HepG2 (cell line): ENCODE measurements around the gene TFDP1. TPM values are rescaled to one million over a fixed set of nuclear protein-coding genes. Genes with fewer than 3 reads are reported as not detected.

Experiments
- ATAC-seq: fragments of 200-7000 bp; cut with Tn5 transposase; 3 replicates; pipeline ENCODE4 v1.9.1; 2020; ENCODE audit warnings: mild to moderate bottlenecking, moderate library complexity
- BruUV-seq: library from RNA; stranded (reverse); fragments of 400-500 nt; replicated peaks from 2 replicates; lab custom pipeline; 2021; lab: Mats Ljungman, UMichigan
- CTCF ChIA-PET: fragments of 300-600 bp; formaldehyde crosslinking; extraction: SDS; loops from one replicate; lab custom pipeline; 2021; ENCODE audit warnings: low total read pairs, inconsistent platforms, low intra/inter-chr PET ratio; lab: Yijun Ruan, JAX
- POLR2A ChIA-PET: fragments of 350-600 bp; sonication (Branson Sonifier 250); formaldehyde crosslinking; loops from one replicate; lab custom pipeline; 2020; ENCODE audit warnings: antibody characterized with exemption, inconsistent platforms; lab: Yijun Ruan, JAX
- DNase-seq: peaks from one replicate; pipeline ENCODE4 v3.0.0-alpha.2; 2015; ENCODE audit warnings: low spot score
- FAIRE-seq: peaks from 3 replicates; lab custom pipeline; 2011; peaks lifted over from hg19 to GRCh38; lab: Jason Lieb, UNC
- H2AFZ ChIP-seq: one replicate; pipeline ENCODE4 v1.6.1; 2011; ENCODE audit warnings: low read length, inconsistent platforms
- H3K27ac ChIP-seq: fragments of 300-600 bp; 3 replicates; pipeline ENCODE4 v1.8.0; 2011; ENCODE audit warnings: mixed run types, mild to moderate bottlenecking, mixed read lengths, low read length, inconsistent platforms; ENCODE audit not compliant: insufficient read depth; ENCODE audit errors: extremely low read length
- H3K27me3 ChIP-seq, 2 experiments: fragments of 200-600 bp in 1 of 2; 2 replicates in 1 of 2; 3 replicates in 1 of 2; pipeline versions ENCODE4 v1.6.0 to v1.8.0; 2011; ENCODE audit warnings: low read length in 2 of 2, mild to moderate bottlenecking in 2 of 2, moderate library complexity in 2 of 2, inconsistent platforms in 1 of 2; ENCODE audit not compliant: insufficient read depth in 2 of 2, control insufficient read depth in 1 of 2
- H3K36me3 ChIP-seq, 2 experiments: fragments of 200-600 bp in 1 of 2; replicated peaks in 1 of 2; 2 replicates in 1 of 2; 3 replicates in 1 of 2; pipeline versions ENCODE4 v1.5.1 to v1.8.0; 2011; ENCODE audit warnings: low read length in 2 of 2, inconsistent platforms in 1 of 2; ENCODE audit not compliant: insufficient read depth in 2 of 2, control insufficient read depth in 1 of 2
- H3K4me1 ChIP-seq: 2 replicates; pipeline ENCODE4 v1.5.1; 2012; ENCODE audit warnings: low read length, inconsistent platforms; ENCODE audit not compliant: insufficient read depth
- H3K4me2 ChIP-seq: 2 replicates; pipeline ENCODE4 v1.6.0; 2011; ENCODE audit warnings: low read depth, low read length, inconsistent platforms
- H3K4me3 ChIP-seq, 3 experiments: fragments of 200-600 bp in 1 of 3; sonication (generic), shearing (Covaris generic) in 1 of 3; replicated peaks in 1 of 3; 2 replicates each; pipeline ENCODE4 v1.5.1; 2011 to 2016; ENCODE audit warnings: low read length in 3 of 3, inconsistent platforms in 2 of 3, low read depth in 2 of 3, mild to moderate bottlenecking in 2 of 3, control low read depth in 1 of 3, mixed read lengths in 1 of 3; ENCODE audit not compliant: insufficient read depth in 1 of 3
- H3K79me2 ChIP-seq: one replicate; pipeline ENCODE4 v1.6.1; 2011; ENCODE audit warnings: low read length, inconsistent platforms; ENCODE audit not compliant: insufficient read depth
- H3K9ac ChIP-seq: 2 replicates; pipeline ENCODE4 v1.6.0; 2011; ENCODE audit warnings: mild to moderate bottlenecking, low read depth, low read length, inconsistent platforms; ENCODE audit not compliant: insufficient read depth
- H3K9me3 ChIP-seq: 2 replicates; pipeline ENCODE4 v1.5.1; 2012; ENCODE audit warnings: mild to moderate bottlenecking, low read length
- H4K20me1 ChIP-seq: 2 replicates; pipeline ENCODE4 v1.6.0; 2011; ENCODE audit warnings: inconsistent platforms, mild to moderate bottlenecking, low read length, moderate library complexity; ENCODE audit not compliant: insufficient read depth
- CREM ChIP-seq, 2 experiments: sonication (generic) in 1 of 2; formaldehyde crosslinking in 1 of 2; IDR thresholded peaks; 2 replicates each; pipeline versions ENCODE4 v1.4.0 to v1.6.1; 2016 to 2020; ENCODE audit warnings: antibody characterized with exemption in 1 of 2, mild to moderate bottlenecking in 1 of 2, missing genetic modification reagents in 1 of 2
- NFIB ChIP-seq: sonication (generic); formaldehyde crosslinking; IDR thresholded peaks from 2 replicates; pipeline ENCODE4 v1.9.0; 2021; ENCODE audit warnings: missing genetic modification reagents, mild to moderate bottlenecking, borderline replicate concordance
- SIX1 ChIP-seq: sonication (generic); formaldehyde crosslinking; IDR thresholded peaks from 2 replicates; pipeline ENCODE4 v1.4.0; 2020; ENCODE audit warnings: missing genetic modification reagents, borderline replicate concordance
- ZBTB40 ChIP-seq, 2 experiments: fragments of 450-650 bp in 1 of 2; sonication (generic) in 1 of 2; formaldehyde crosslinking in 1 of 2; IDR thresholded peaks; 2 replicates each; pipeline versions ENCODE4 v1.6.1 to v1.8.0; 2016 to 2022; ENCODE audit warnings: antibody characterized with exemption in 1 of 2, mild to moderate bottlenecking in 1 of 2, missing genetic modification reagents in 1 of 2
- ZNF564 ChIP-seq: sonication (generic); formaldehyde crosslinking; IDR thresholded peaks from 2 replicates; pipeline ENCODE4 v1.8.1; 2023; ENCODE audit warnings: mild to moderate bottlenecking, missing genetic modification reagents
- ZNF841 ChIP-seq: sonication (generic); formaldehyde crosslinking; IDR thresholded peaks from 2 replicates; pipeline ENCODE4 v1.8.1; 2023; ENCODE audit warnings: missing genetic modification reagents, borderline replicate concordance
- WGBS: methylation state at CpG from one replicate; pipeline ENCODE4 v1.1.6; 2017; ENCODE audit warnings: low lambda C conversion rate; 5-methylcytosine and 5-hydroxymethylcytosine counted together
- in situ Hi-C: cut with HindIII; loops from 2 replicates; pipeline ENCODE4 v1.10.0; 2017; ENCODE audit warnings: low pct_unique_long_range_greater_than_20kb; ENCODE audit not compliant: extremely low pct_ligation_motif_present
- intact Hi-C: fragments of 100-400 bp; cut with micrococcal nuclease; formaldehyde crosslinking; loops from one replicate; pipeline ENCODE4 v1.10.0; 2022; ENCODE audit not compliant: unreplicated experiment
- polyA plus RNA-seq, 8 experiments: library from polyadenylated mRNA; depleted of rRNA in 3 of 8; stranded (reverse) in 7 of 8; unstranded in 1 of 8; fragments of >200 nt; fragmentation: Illumina TruSeq in 4 of 8; extraction: Trizol in 4 of 8; gene quantifications; 2 replicates each; pipeline versions ENCODE4 v1.2.1 to v1.2.3, GENCODE V29; 2011 to 2016; ENCODE audit warnings: low read depth in 4 of 8, missing spikeins in 1 of 8, mixed read lengths in 1 of 8; ENCODE audit not compliant: insufficient read depth in 1 of 8
- total RNA-seq, 5 experiments: library from RNA; depleted of rRNA; stranded (reverse); fragments of >200 nt; fragmentation: Illumina TruSeq; extraction: Trizol; gene quantifications; 2 replicates each; pipeline ENCODE4 v1.2.3, GENCODE V29; 2016; ENCODE audit warnings: low read depth in 1 of 5

Gene TFDP1
- total and polyA plus RNA-seq, 2 of the 13 experiments (the other 11 are each of a cell fraction or from before 2014, with no cell fraction given) = 38.0 to 84.2 TPM

- no peak for TF ChIP-seq CREM (IDR thresholded peaks at IDR 0.05)
- no peak for TF ChIP-seq CREM (CRISPR knock-in tag; IDR thresholded peaks at IDR 0.05)
Measured at GRCh38 chr13:113538689-113539058, 45.9 kb upstream of the TFDP1 start (continued).

GRCh38 chr13:113539176-113539575, 45.4 kb upstream of the TFDP1 start:
- no TSS peak for BruUV-seq

More at GRCh38 chr13:113539176-113539575, 45.4 kb upstream of the TFDP1 start:
- peaks cover 10% of the 10 kb centered on the region; the same call in 1 of the 2 replicates for H4K20me1 ChIP-seq
- no peaks in the 10 kb centered on the region for H3K9me3 ChIP-seq
- H3K4me2 ChIP-seq = no peak overlapping the region
- H3K4me3 ChIP-seq = no peak overlapping the region
- ChIA-PET CTCF (no interaction called here), POLR2A (no interaction called here)
- H3K27me3 ChIP-seq = no peaks in the 10 kb centered on the region
- peaks cover 8% of the 10 kb centered on the region for H3K4me1 ChIP-seq
- DNase-seq (no peak), FAIRE-seq (no peak), ATAC-seq (no peak)
- peaks cover 6% of the 10 kb centered on the region for H3K79me2 ChIP-seq
- TF ChIP-seq SIX1 (CRISPR knock-in tag) (no peak), NFIB (CRISPR knock-in tag) (no peak), ZBTB40 (IDR thresholded peaks at IDR 0.05) (no peak), ZBTB40 (CRISPR knock-in tag; IDR thresholded peaks at IDR 0.05) (no peak), ZNF564 (CRISPR knock-in tag) (no peak), ZNF841 (CRISPR knock-in tag) (no peak)
- no peak overlapping the region for H3K27ac ChIP-seq
- H2AFZ ChIP-seq = no peak overlapping the region
- peaks cover 7 to 20% of the 10 kb centered on the region in 2 experiments; a peak in 3 of 5 replicates for H3K36me3 ChIP-seq
- intact Hi-C loops (no loop called here), in situ Hi-C loops (no loop called here)
- no peak overlapping the region for H3K9ac ChIP-seq
- WGBS = 98% methylated on average over 18 of the region's 18 CpGs
